ENCODE results near the gene TSPAN10.

GRCh38 chr17:81655378-81656117 is 18.6 kb downstream of the TSPAN10 start:
- TF ChIP-seq POLR2A (IDR thresholded peaks at IDR 0.05; ENCODE audit: low read depth, low read length) (no peak), CTCF (conservative IDR thresholded peaks at IDR 0.05; ENCODE audit: low read depth, low read length) (no peak), RAD21 (IDR thresholded peaks at IDR 0.05; ENCODE audit: low read length) (no peak), USF2 (IDR thresholded peaks at IDR 0.05; ENCODE audit: low read depth, low read length) (no peak), ELK1 (IDR thresholded peaks at IDR 0.05; ENCODE audit: borderline replicate concordance, low read depth, low read length) (no peak), FOS (IDR thresholded peaks at IDR 0.05; ENCODE audit: low read depth, low read length) (no peak), CEBPB (IDR thresholded peaks at IDR 0.05; ENCODE audit: low read depth, low read length) (no peak), MAZ (IDR thresholded peaks at IDR 0.05; ENCODE audit: borderline replicate concordance, low read depth, low read length) (no peak)
